ENCODE measurements around the gene CD82. TPM values are rescaled to one million over a fixed set of nuclear protein-coding genes. Genes with fewer than 3 reads are reported as not detected.

Gene CD82
- total RNA-seq, 2 experiments from 2014 or later, result 243 to 277 TPM

DNA sequence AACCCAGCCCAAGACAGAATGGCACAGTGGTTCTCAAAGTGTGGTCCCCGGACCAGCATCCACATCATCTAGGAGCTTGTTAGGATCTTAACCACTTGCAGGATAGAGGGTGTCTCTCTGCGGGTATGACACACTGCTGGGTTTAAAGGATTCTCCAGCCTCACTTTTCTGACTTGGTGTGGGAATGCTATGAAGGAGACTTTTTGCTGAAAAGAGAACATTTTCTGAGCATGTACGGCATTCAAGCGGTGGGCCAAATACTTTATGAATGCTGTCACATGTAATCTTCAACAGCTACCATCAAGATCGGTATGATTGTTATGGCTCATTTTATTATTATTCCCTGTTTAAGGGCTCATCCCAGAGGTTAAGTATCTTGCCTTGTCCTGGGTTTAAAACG, 1.8 kb upstream of the CD82 start:
- peaks cover 51% of the 10 kb centered on the region for H3K4me1 Mint-ChIP-seq (ENCODE audit: low read depth)
- H3K4me3 Mint-ChIP-seq, result no peak overlapping the region
- POLR2A ChIA-PET, result interaction anchor here (0.8 to 3.1 kb wide), 3 partner anchors 11 to 48 kb away, joined by 3 to 11 read pairs (median 3); no protein-coding TSS in a partner anchor
- H3K27me3 Mint-ChIP-seq, result no peaks in the 10 kb centered on the region
- no peak for DNase-seq
- peaks cover 18% of the 10 kb centered on the region for H3K36me3 Mint-ChIP-seq
- H3K9me3 Mint-ChIP-seq, result no peaks in the 10 kb centered on the region
- CTCF ChIA-PET, result interaction anchor here (0.9 to 15.0 kb wide), 6 partner anchors 8 to 348 kb away, joined by 3 to 576 read pairs (median 6); no protein-coding TSS in a partner anchor
- H3K27ac Mint-ChIP-seq, result no peak overlapping the region
- intact Hi-C loops (cut with micrococcal nuclease), result loop anchor here (2.0 to 10.0 kb wide), 5 partner anchors 33 to 1561 kb away; partner anchors contain the start of genes PHF21A, PRDM11 and SLC35C1

DNA sequence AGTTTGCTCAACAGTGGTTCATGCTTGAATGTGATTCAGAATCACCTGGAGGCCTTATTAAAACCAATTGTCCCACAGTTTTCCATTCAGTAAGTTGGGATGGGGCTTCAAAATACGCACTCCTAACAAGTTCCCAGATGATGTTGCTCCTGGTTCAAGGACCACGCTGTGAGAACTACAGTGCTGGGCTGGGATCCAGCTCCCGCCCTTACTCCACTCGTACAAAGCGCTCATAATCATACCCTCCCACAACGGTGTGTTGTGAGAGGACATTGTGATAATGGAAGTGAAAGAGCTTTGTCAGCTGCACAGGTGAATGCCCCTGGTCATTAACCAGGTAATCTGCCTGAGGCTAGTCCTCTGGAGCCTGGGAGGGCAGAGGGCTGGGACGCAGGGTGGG, 1.3 kb upstream of the CD82 start:
- Mint-ChIP-seq H3K4me3 (no peak overlapping the region), H3K36me3 (peaks cover 18% of the 10 kb centered on the region), H3K9me3 (no peaks in the 10 kb centered on the region), H3K27ac (peak overlapping the region; percentile 46), H3K27me3 (no peaks in the 10 kb centered on the region), H3K4me1 (ENCODE audit: low read depth) (peaks cover 52% of the 10 kb centered on the region)
- CTCF ChIA-PET, result interaction anchor here (2.7 to 15.0 kb wide), 3 partner anchors 9 to 347 kb away, joined by 8 to 576 read pairs (median 20); no protein-coding TSS in a partner anchor
- POLR2A ChIA-PET, result interaction anchor here (0.8 to 3.1 kb wide), 3 partner anchors 10 to 32 kb away, joined by 3 to 11 read pairs (median 4); no protein-coding TSS in a partner anchor
- intact Hi-C loops (cut with micrococcal nuclease), result loop anchor here (2.0 to 10.0 kb wide), 5 partner anchors 33 to 1561 kb away; partner anchors contain the start of genes PHF21A, PRDM11 and SLC35C1
- DNase-seq, result no peak

- Mint-ChIP-seq H3K9me3 (no peaks in the 10 kb centered on the region), H3K27ac (peak overlapping the region; percentile 46), H3K36me3 (peaks cover 24% of the 10 kb centered on the region), H3K4me3 (peak overlapping the region; percentile 69), H3K4me1 (ENCODE audit: low read depth) (peaks cover 52% of the 10 kb centered on the region), H3K27me3 (no peaks in the 10 kb centered on the region)
- POLR2A ChIA-PET, result interaction anchor here (1.0 to 3.1 kb wide), 7 partner anchors 10 to 59 kb away, joined by 3 to 11 read pairs (median 4); no protein-coding TSS in a partner anchor
- CTCF ChIA-PET, result interaction anchor here (0.6 to 15.0 kb wide), 8 partner anchors 9 to 372 kb away, joined by 4 to 576 read pairs (median 6); no protein-coding TSS in a partner anchor
- intact Hi-C loops (cut with micrococcal nuclease), result loop anchor here (1.0 to 10.0 kb wide), 10 partner anchors 11 to 1560 kb away; partner anchors contain the start of genes CRY2, PEX16, PHF21A and PRDM11
- DNase-seq, result no peak
These were observed 723 bp upstream of the CD82 start for GRCh38 chr11:44564670-44565210.

DNA sequence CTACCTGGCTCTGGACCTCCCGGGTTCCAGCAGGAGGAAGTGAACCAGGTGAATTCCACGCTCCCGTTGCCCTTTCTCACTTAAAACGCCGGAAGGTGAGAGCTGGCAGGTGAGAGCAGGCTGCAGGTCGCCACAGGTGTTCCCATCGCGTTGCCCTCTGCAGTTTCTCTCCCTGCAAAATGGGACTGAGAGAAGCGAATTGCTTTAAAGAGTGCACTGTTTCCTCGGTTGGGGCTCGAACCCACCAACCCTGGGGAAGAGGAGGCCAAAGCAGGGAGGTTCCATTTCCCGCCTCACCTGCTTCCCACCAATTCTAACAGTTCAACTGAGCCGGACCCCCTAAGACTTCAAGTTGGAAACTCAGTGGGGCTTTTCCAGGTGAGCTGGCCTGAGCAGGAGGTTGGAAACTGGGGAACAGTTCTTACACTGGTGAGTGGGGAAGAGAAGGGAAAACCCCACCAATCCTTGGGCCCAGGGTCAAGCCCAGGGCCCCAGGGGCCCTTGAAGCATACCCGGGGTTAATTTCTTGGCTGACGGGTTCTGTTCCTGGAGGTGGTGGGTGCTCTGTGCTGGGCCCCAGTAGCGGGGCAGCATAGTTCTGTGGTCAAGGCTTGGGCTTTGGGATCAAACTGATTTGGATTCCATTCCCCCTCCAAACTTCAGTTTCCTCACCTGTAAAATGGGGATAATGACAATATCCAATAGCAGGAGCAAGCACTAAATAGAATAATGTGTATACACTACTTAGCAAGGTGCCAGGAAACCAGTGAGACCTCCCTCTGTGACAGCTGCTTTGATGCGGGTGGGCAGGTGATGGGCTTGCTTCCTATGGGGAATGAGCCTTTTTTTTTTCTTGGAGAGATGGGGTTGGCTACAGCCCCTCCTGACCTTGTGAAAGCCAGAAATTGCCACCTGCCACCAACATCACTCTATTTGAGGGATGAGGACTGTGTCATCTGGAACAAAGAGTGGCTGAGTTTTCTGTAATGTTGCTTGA, 788 bp downstream of the CD82 start:
- Mint-ChIP-seq H3K36me3 (peaks cover 36% of the 10 kb centered on the region), H3K27ac (peak overlapping the region; percentile 90), H3K4me3 (peak overlapping the region; percentile 85), H3K4me1 (ENCODE audit: low read depth) (peaks cover 56% of the 10 kb centered on the region), H3K9me3 (no peaks in the 10 kb centered on the region), H3K27me3 (no peaks in the 10 kb centered on the region)
- intact Hi-C loops (cut with micrococcal nuclease), result loop anchor here (1.0 to 10.0 kb wide), 10 partner anchors 9 to 1559 kb away; partner anchors contain the start of genes CRY2, PEX16, PHF21A and PRDM11
- ChIA-PET CTCF (interaction anchor here (0.8 to 15.0 kb wide), 9 partner anchors 8 to 370 kb away, joined by 3 to 576 read pairs (median 4); no protein-coding TSS in a partner anchor), POLR2A (interaction anchor here (1.0 to 3.1 kb wide), 6 partner anchors 8 to 58 kb away, joined by 3 to 11 read pairs (median 4); no protein-coding TSS in a partner anchor)
- no peak for DNase-seq

DNA sequence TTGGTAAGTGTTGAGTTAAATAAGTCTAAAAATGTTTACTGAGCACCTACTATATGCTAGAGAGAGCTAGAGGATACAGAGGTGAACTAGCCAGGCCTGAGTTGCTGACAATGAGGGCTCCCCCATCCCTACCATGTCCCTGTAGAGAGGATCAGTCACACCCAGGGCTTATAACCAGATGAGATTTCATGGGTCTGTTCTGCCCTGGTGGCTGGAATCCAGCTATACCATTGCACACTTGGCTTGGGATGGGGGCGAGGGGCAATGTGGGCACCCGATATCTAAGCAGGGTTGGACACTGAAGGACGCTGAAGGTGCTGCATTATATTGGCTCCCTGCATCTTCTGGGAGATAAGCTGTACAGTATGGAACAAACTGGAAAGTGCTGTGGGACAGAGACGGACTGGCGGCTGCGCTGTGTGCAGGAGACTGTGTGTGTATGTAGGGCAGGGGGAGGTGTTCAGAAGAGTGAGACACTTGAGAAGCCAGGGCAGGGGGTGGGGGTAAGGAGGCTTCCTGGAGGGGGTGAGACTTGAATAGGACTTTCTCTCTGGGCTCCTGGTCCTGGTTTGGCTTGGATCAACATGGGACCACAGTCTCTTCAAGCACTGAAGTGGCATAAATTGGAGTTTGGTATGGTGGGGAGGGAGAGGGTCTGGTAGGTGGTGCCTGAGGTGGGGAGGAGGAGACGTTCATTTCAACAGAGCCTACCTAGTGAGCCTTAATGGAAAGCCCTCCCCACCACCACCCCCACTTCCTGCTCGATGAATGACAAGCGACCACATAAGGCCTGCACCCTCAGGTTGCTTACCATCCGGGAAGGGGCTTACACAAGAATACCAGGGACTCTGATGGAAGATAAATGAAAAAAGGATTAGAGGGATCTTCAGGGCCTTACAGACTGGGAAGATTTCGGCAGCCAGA, 1.8 kb downstream of the CD82 start:
- H3K4me3 Mint-ChIP-seq, result peak overlapping the region; percentile 85
- H3K9me3 Mint-ChIP-seq, result no peaks in the 10 kb centered on the region

GRCh38 chr11:44567876-44568256, 2.4 kb downstream of the CD82 start:
- Mint-ChIP-seq H3K9me3 (no peaks in the 10 kb centered on the region), H3K4me3 (peak overlapping the region; percentile 85), H3K27ac (peak overlapping the region; percentile 90), H3K4me1 (ENCODE audit: low read depth) (peaks cover 70% of the 10 kb centered on the region), H3K36me3 (peaks cover 48% of the 10 kb centered on the region), H3K27me3 (no peaks in the 10 kb centered on the region)
- DNase-seq, result no peak
- ChIA-PET POLR2A (interaction anchor here (0.5 to 2.1 kb wide), 3 partner anchors 16 to 55 kb away, joined by 3 to 14 read pairs (median 5); no protein-coding TSS in a partner anchor), CTCF (no interaction called here)
- intact Hi-C loops (cut with micrococcal nuclease), result loop anchor here (5.0 to 10.0 kb wide), 7 partner anchors 159 to 1557 kb away; partner anchors contain the start of genes CRY2, PEX16, PHF21A and PRDM11

More for the DNA sequence above, 1.8 kb downstream of the CD82 start:
- CTCF ChIA-PET, result interaction anchor here (0.8 to 3.2 kb wide), 4 partner anchors 7 to 50 kb away, joined by 3 to 20 read pairs (median 6); no protein-coding TSS in a partner anchor
- intact Hi-C loops (cut with micrococcal nuclease), result loop anchor here (5.0 to 10.0 kb wide), 7 partner anchors 160 to 1558 kb away; partner anchors contain the start of genes CRY2, PEX16, PHF21A and PRDM11
- peak; percentile 77 for DNase-seq
- H3K27ac Mint-ChIP-seq, result peak overlapping the region; percentile 90
- peaks cover 41% of the 10 kb centered on the region for H3K36me3 Mint-ChIP-seq
- H3K27me3 Mint-ChIP-seq, result no peaks in the 10 kb centered on the region
- H3K4me1 Mint-ChIP-seq (ENCODE audit: low read depth), result peaks cover 64% of the 10 kb centered on the region
- POLR2A ChIA-PET, result interaction anchor here (1.4 to 2.1 kb wide), 2 partner anchors 29 to 45 kb away, joined by 4 to 14 read pairs; no protein-coding TSS in a partner anchor

DNA sequence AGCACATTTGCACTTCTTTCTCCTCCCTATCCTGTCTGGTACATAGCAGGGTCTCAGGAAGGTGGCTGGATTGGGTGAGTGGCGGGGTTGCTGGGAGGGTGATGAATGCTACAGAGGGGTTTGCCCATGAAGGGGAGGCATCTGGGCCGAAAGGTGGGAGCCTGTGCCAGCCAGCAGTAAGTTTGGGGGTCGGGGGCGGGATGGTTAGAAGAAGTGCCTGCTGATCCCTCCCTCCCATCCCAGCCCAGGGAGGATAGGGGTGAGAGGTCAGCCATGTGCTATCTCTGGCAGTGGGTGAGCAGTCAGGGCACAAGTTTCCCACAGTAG, 2.8 kb downstream of the CD82 start:
- peak overlapping the region; percentile 90 for H3K27ac Mint-ChIP-seq
- DNase-seq, result no peak
- intact Hi-C loops (cut with micrococcal nuclease), result loop anchor here (5.0 to 10.0 kb wide), 7 partner anchors 159 to 1557 kb away; partner anchors contain the start of genes CRY2, PEX16, PHF21A and PRDM11
- H3K9me3 Mint-ChIP-seq, result no peaks in the 10 kb centered on the region
- peaks cover 75% of the 10 kb centered on the region for H3K4me1 Mint-ChIP-seq (ENCODE audit: low read depth)
- peaks cover 50% of the 10 kb centered on the region for H3K36me3 Mint-ChIP-seq
- peak overlapping the region; percentile 85 for H3K4me3 Mint-ChIP-seq
- ChIA-PET POLR2A (interaction anchor here (0.5 to 2.1 kb wide), 9 partner anchors 9 to 54 kb away, joined by 3 to 14 read pairs (median 5); no protein-coding TSS in a partner anchor), CTCF (interaction anchor here (1.0 to 2.6 kb wide), 4 partner anchors 11 to 53 kb away, joined by 4 to 18 read pairs (median 8); no protein-coding TSS in a partner anchor)
- H3K27me3 Mint-ChIP-seq, result no peaks in the 10 kb centered on the region

GRCh38 chr11:44568658-44569473, 3.4 kb downstream of the CD82 start:
- H3K4me1 Mint-ChIP-seq (ENCODE audit: low read depth), result peaks cover 79% of the 10 kb centered on the region
- intact Hi-C loops (cut with micrococcal nuclease), result loop anchor here (1.0 to 10.0 kb wide), 9 partner anchors 27 to 1556 kb away; partner anchors contain the start of genes CRY2, PEX16, PHF21A and PRDM11
- CTCF ChIA-PET, result interaction anchor here (0.9 to 2.6 kb wide), 7 partner anchors 9 to 342 kb away, joined by 3 to 18 read pairs (median 4); no protein-coding TSS in a partner anchor
- no peaks in the 10 kb centered on the region for H3K27me3 Mint-ChIP-seq
- peaks cover 50% of the 10 kb centered on the region for H3K36me3 Mint-ChIP-seq
- H3K4me3 Mint-ChIP-seq, result peak overlapping the region; percentile 85
- DNase-seq, result peak; percentile 97
- POLR2A ChIA-PET, result interaction anchor here (1.0 to 2.1 kb wide), 14 partner anchors 9 to 56 kb away, joined by 3 to 14 read pairs (median 5); no protein-coding TSS in a partner anchor
- no peaks in the 10 kb centered on the region for H3K9me3 Mint-ChIP-seq
- H3K27ac Mint-ChIP-seq, result peak overlapping the region; percentile 90

- CTCF ChIA-PET, result interaction anchor here (1.0 to 3.3 kb wide), 4 partner anchors 12 to 341 kb away, joined by 4 to 18 read pairs (median 10); no protein-coding TSS in a partner anchor
- Mint-ChIP-seq H3K27me3 (no peaks in the 10 kb centered on the region), H3K4me3 (peak overlapping the region; percentile 85), H3K36me3 (peaks cover 50% of the 10 kb centered on the region), H3K27ac (peak overlapping the region; percentile 90), H3K4me1 (ENCODE audit: low read depth) (peaks cover 85% of the 10 kb centered on the region), H3K9me3 (no peaks in the 10 kb centered on the region)
- POLR2A ChIA-PET, result interaction anchor here (0.7 kb wide), 1 partner anchor 26 kb away, joined by 3 read pairs; no protein-coding TSS in a partner anchor
- DNase-seq, result no peak
- intact Hi-C loops (cut with micrococcal nuclease), result no loop called here
These were observed 5.1 kb downstream of the CD82 start for GRCh38 chr11:44570411-44571155.

Measured in activated CD4-positive, alpha-beta memory T cell treated with anti-CD3 and anti-CD28 coated beads for 36 hours (primary cell).